ENCODE measurements around the gene SWT1. TPM values are rescaled to one million over a fixed set of nuclear protein-coding genes. Genes with fewer than 3 reads are reported as not detected.

SWT1 gene
- total and polyA plus RNA-seq, 9 of the 15 experiments (the other 6 are each of a cell fraction or from before 2014, with no cell fraction given), result 1.5 to 3.4 (median 2.3) TPM

DNA sequence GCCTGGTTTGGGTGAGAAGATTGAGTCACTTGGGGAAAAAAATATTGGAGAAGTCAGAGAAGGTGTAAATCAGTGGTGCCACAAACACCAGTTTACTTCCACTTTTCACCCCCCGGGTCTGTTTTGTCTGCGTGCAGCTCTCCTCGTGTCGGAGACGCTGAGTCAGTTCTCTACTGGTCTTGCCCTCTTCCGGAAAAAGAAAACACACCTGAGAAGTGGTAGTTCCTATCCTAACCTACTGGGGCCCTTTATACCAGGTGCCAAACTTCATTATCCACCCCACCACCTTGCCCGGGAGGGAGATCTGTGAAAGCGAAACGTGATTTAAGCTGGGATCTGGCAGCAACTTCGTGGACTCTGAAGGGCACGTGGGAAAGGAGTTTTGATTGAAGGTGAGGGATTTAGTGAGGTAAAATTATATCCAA lies 160.9 kb downstream of the SWT1 start (continued):
- TF ChIP-seq, protein P1, sequence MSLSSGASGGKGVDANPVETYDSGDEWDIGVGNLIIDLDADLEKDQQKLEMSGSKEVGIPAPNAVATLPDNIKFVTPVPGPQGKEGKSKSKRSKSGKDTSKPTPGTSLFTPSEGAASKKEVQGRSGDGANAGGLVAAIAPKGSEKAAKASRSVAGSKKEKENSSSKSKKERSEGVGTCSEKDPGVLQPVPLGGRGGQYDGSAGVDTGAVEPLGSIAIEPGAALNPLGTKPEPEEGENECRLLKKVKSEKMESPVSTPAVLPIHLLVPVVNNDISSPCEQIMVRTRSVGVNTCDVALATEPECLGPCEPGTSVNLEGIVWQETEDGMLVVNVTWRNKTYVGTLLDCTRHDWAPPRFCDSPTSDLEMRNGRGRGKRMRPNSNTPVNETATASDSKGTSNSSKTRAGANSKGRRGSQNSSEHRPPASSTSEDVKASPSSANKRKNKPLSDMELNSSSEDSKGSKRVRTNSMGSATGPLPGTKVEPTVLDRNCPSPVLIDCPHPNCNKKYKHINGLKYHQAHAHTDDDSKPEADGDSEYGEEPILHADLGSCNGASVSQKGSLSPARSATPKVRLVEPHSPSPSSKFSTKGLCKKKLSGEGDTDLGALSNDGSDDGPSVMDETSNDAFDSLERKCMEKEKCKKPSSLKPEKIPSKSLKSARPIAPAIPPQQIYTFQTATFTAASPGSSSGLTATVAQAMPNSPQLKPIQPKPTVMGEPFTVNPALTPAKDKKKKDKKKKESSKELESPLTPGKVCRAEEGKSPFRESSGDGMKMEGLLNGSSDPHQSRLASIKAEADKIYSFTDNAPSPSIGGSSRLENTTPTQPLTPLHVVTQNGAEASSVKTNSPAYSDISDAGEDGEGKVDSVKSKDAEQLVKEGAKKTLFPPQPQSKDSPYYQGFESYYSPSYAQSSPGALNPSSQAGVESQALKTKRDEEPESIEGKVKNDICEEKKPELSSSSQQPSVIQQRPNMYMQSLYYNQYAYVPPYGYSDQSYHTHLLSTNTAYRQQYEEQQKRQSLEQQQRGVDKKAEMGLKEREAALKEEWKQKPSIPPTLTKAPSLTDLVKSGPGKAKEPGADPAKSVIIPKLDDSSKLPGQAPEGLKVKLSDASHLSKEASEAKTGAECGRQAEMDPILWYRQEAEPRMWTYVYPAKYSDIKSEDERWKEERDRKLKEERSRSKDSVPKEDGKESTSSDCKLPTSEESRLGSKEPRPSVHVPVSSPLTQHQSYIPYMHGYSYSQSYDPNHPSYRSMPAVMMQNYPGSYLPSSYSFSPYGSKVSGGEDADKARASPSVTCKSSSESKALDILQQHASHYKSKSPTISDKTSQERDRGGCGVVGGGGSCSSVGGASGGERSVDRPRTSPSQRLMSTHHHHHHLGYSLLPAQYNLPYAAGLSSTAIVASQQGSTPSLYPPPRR (CRISPR knock-in tag; IDR thresholded peaks at IDR 0.05; ENCODE audit: borderline replicate concordance), result no peak
- TF ChIP-seq ZNF146 (CRISPR knock-in tag; IDR thresholded peaks at IDR 0.05; ENCODE audit: unreplicated experiment), result no peak
- no peak for TF ChIP-seq NR2C2 (CRISPR knock-in tag; IDR thresholded peaks at IDR 0.05)
- TF ChIP-seq NR2C2 (tag; IDR thresholded peaks at IDR 0.05), result peak; percentile 66
- TF ChIP-seq PHF21A (IDR thresholded peaks at IDR 0.05; ENCODE audit: borderline replicate concordance, low read depth), result 0 out of 2 replicates have a peak, but pooled peaks have one; percentile 21
- TF ChIP-seq, protein P2, sequence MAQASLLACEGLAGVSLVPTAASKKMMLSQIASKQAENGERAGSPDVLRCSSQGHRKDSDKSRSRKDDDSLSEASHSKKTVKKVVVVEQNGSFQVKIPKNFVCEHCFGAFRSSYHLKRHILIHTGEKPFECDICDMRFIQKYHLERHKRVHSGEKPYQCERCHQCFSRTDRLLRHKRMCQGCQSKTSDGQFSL (CRISPR knock-in tag; IDR thresholded peaks at IDR 0.05), result peak; percentile 11; the same call in 1 of the 2 replicates
- TF ChIP-seq, protein P2 (tag; IDR thresholded peaks at IDR 0.05), result no peak; a peak in 1 of 4 replicates
- TF ChIP-seq, protein P3, sequence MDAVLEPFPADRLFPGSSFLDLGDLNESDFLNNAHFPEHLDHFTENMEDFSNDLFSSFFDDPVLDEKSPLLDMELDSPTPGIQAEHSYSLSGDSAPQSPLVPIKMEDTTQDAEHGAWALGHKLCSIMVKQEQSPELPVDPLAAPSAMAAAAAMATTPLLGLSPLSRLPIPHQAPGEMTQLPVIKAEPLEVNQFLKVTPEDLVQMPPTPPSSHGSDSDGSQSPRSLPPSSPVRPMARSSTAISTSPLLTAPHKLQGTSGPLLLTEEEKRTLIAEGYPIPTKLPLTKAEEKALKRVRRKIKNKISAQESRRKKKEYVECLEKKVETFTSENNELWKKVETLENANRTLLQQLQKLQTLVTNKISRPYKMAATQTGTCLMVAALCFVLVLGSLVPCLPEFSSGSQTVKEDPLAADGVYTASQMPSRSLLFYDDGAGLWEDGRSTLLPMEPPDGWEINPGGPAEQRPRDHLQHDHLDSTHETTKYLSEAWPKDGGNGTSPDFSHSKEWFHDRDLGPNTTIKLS (IDR thresholded peaks at IDR 0.05; ENCODE audit: borderline replicate concordance, low read depth), result peak; percentile 76; the same call in 1 of the 2 replicates
- TF ChIP-seq KDM1A (IDR thresholded peaks at IDR 0.05), result 0 out of 4 replicates have a peak, but pooled peaks of 1 of the 2 experiments have one; percentile 6
- TF ChIP-seq SP1 (CRISPR knock-in tag; IDR thresholded peaks at IDR 0.05), result peak; percentile 59; the same call in 1 of the 2 replicates
